Nephron (organoid): ENCODE measurements around the gene TMEM80.

ENCODE experiments used
- H3K27ac Mint-ChIP-seq, 3 experiments: 2 replicates each; pipeline ENCODE4 v1.8.0; 2020; ENCODE audit warnings: mixed read lengths in 3 of 3, mild to moderate bottlenecking in 2 of 3, moderate library complexity in 1 of 3
- H3K27me3 Mint-ChIP-seq: 2 replicates; pipeline ENCODE4 v1.8.0; 2021; ENCODE audit warnings: low read depth, mild to moderate bottlenecking, moderate library complexity, mixed read lengths
- H3K36me3 Mint-ChIP-seq: 2 replicates; pipeline ENCODE4 v1.8.0; 2020; ENCODE audit warnings: low read depth, mixed read lengths
- H3K4me1 Mint-ChIP-seq: 2 replicates; pipeline ENCODE4 v1.8.0; 2020; ENCODE audit warnings: mixed read lengths
- H3K4me3 Mint-ChIP-seq, 3 experiments: 2 replicates each; pipeline ENCODE4 v1.8.0; 2020; ENCODE audit warnings: mild to moderate bottlenecking in 3 of 3, mixed read lengths in 3 of 3, moderate library complexity in 2 of 3
- H3K9me3 Mint-ChIP-seq: 2 replicates; pipeline ENCODE4 v1.8.0; 2020; ENCODE audit warnings: mixed read lengths
- CTCF ChIP-seq, 3 experiments: fragments of 200-600 bp; sonication (generic); IDR thresholded peaks; one replicate each; pipeline ENCODE4 v1.5.0; 2021; ENCODE audit warnings: antibody characterized with exemption in 3 of 3; ENCODE audit not compliant: unreplicated experiment in 3 of 3

TMEM80 gene

GRCh38 chr11:704781-705645, 9.4 kb downstream of the TMEM80 start:
- Mint-ChIP-seq H3K9me3 (no peaks in the 10 kb centered on the region), H3K4me3 (peak overlapping the region in 2 of 3 experiments; percentile 70), H3K4me1 (no peaks in the 10 kb centered on the region), H3K36me3 (peaks cover 8% of the 10 kb centered on the region), H3K27me3 (peaks cover 10% of the 10 kb centered on the region), H3K27ac (no peak overlapping the region)
- no peak for TF ChIP-seq CTCF (IDR thresholded peaks at IDR 0.05; ENCODE audit: unreplicated experiment in 3 of 3)

DNA sequence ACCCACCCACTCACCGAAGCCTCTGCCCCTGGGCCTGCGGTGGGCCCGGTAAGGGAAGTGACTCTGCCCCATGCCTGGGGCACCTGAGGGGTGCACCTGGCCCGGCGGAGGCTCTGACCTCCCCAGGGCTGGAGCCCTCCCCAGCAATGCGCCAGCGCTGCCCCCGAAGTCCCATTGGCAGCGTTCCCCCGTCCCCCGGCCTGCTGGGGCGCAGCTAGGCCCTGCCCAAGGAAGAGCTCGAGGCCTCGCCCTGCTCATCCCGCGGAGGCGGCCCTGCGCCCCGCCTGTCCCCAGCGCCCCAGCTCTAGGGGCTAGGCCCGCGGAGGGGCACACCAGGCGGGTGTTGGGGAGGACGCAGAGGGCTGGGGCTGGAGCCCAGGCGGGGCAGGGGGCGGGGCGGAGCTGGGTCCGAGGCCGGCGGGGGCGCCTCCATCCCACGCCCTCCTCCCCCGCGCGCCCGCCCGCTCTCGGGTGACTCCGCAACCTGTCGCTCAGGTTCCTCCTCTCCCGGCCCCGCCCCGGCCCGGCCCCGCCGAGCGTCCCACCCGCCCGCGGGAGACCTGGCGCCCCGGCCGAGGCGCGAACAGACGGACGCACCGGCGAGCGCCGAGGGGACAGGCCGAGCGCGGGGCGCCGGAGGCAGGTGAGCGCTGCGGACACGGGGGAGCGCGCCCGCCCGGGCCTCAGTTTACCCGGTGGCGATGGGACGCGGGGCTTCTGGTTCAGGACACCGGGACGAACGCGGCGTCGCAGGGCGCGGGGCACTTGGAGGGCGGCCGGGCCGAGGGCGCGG, 10.2 kb downstream of the TMEM80 start, which contains the start of gene EPS8L2:
TSS of gene EPS8L2 (plus strand) at position 586 of the 793 bp plus-strand sequence. CDS start 3,177 bp downstream, outside the sequence.
- peaks cover under 1% of the 10 kb centered on the region for H3K4me1 Mint-ChIP-seq
- H3K9me3 Mint-ChIP-seq: no peaks in the 10 kb centered on the region
- peaks cover 5% of the 10 kb centered on the region for H3K36me3 Mint-ChIP-seq
- H3K27me3 Mint-ChIP-seq: peaks cover 15% of the 10 kb centered on the region
- TF ChIP-seq CTCF (IDR thresholded peaks at IDR 0.05; ENCODE audit: unreplicated experiment in 3 of 3): no peak
- peak within 1 kb of the TSS in 2 of 3 experiments; percentile 70 to 76 for H3K4me3 Mint-ChIP-seq
- peak within 1 kb of the TSS; percentile 29 to 93 (median 44) for H3K27ac Mint-ChIP-seq

DNA sequence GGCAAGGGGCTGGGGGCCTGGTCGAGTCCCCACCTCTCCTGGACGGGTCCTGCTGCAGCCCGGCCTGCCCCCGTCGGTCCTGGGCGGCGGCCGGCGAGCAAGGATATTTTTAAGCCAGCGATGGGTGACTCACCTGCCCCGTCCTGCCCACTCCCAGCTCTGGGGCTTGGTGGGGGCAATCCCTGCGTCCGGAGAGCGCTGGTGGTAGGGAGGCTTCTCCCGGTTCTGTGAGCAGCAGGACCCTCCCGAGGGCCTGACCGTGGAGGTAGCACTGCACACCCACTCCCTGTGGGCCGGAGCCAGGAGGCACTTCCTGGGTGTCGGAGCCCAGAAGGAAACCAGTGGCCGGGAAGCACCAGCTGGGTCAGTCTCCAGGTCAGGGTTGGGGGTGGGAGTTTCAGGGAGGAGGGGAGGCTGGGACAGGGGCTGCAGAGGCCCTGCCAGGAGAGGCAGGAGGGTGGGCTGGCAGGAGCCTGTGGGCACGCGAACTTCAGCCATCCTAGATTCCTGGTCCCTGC, 10.9 kb downstream of the TMEM80 start:
- no peak for TF ChIP-seq CTCF (IDR thresholded peaks at IDR 0.05; ENCODE audit: unreplicated experiment in 3 of 3)
- Mint-ChIP-seq H3K4me1 (peaks cover 7% of the 10 kb centered on the region), H3K36me3 (peaks cover 8% of the 10 kb centered on the region), H3K9me3 (no peaks in the 10 kb centered on the region), H3K27ac (peak overlapping the region in 1 of 3 experiments; percentile 57), H3K4me3 (peak overlapping the region in 2 of 3 experiments; percentile 53 to 64), H3K27me3 (peaks cover 19% of the 10 kb centered on the region)

- peaks cover 19% of the 10 kb centered on the region for H3K27me3 Mint-ChIP-seq
- no peaks in the 10 kb centered on the region for H3K9me3 Mint-ChIP-seq
- peaks cover 7% of the 10 kb centered on the region for H3K4me1 Mint-ChIP-seq
- peak overlapping the region; percentile 49 to 76 (median 71) for H3K4me3 Mint-ChIP-seq
- peak in 2 of 3 experiments; percentile 14 to 34 for TF ChIP-seq CTCF (IDR thresholded peaks at IDR 0.05; ENCODE audit: unreplicated experiment in 3 of 3)
- H3K36me3 Mint-ChIP-seq: peaks cover 4% of the 10 kb centered on the region
- peak overlapping the region; percentile 44 to 93 (median 80) for H3K27ac Mint-ChIP-seq
Observed at GRCh38 chr11:706957-707816, 11.6 kb downstream of the TMEM80 start.

- Mint-ChIP-seq H3K27ac (peak overlapping the region; percentile 44 to 93 (median 80)), H3K9me3 (no peaks in the 10 kb centered on the region), H3K27me3 (peaks cover 19% of the 10 kb centered on the region), H3K36me3 (peaks cover 4% of the 10 kb centered on the region), H3K4me3 (peak overlapping the region; percentile 49 to 76 (median 71)), H3K4me1 (peaks cover 7% of the 10 kb centered on the region)
- no peak for TF ChIP-seq CTCF (IDR thresholded peaks at IDR 0.05; ENCODE audit: unreplicated experiment in 3 of 3)
Observed at GRCh38 chr11:707817-708420, 12.3 kb downstream of the TMEM80 start.
